ENCODE data around the gene BRCC3.
"Not testable (repeated sequence)": the region's sequence is repeated elsewhere in the genome, so short reads cannot be mapped to it uniquely, and the experiment has no call there.

The BRCC3 gene

GRCh38 chrX:155144926-155145325, 73.6 kb downstream of the BRCC3 start:
- no peak for DNase-seq (ENCODE audit: low read depth)

- DNase-seq (ENCODE audit: low read depth), result not testable (repeated sequence)
Measured at GRCh38 chrX:155147612-155148011, 76.3 kb downstream of the BRCC3 start.

- DNase-seq (ENCODE audit: low read depth), result not testable (repeated sequence)
Measured at GRCh38 chrX:155148166-155148565, 76.9 kb downstream of the BRCC3 start.

- DNase-seq (ENCODE audit: low read depth), result no peak
Measured at GRCh38 chrX:155148724-155149537, 77.6 kb downstream of the BRCC3 start.

GRCh38 chrX:155169881-155170280, 98.6 kb downstream of the BRCC3 start:
- no peak for DNase-seq (ENCODE audit: low read depth)
